Stimulated activated CD4-positive, alpha-beta T cell treated with anti-CD3 and anti-CD28 coated beads, TNF-alpha, amount 100 ng/mL, for 1 hour (primary cell): ENCODE measurements around the gene PTPRT.

Experiments
- DNase-seq, 3 donors: peaks; one replicate each; pipeline ENCODE4 v3.0.0-alpha.2; 2020; ENCODE audit warnings: low read depth in 3 of 3, low spot score in 1 of 3

Gene PTPRT

GRCh38 chr20:42158272-42158671, 1031.4 kb downstream of the PTPRT start:
- no peak for DNase-seq

- no peak for DNase-seq
Measured at GRCh38 chr20:42155586-42155985, 1034.1 kb downstream of the PTPRT start.

GRCh38 chr20:42152575-42152974, 1037.1 kb downstream of the PTPRT start:
- DNase-seq, result no peak

GRCh38 chr20:42150230-42150629, 1039.5 kb downstream of the PTPRT start:
- no peak for DNase-seq

GRCh38 chr20:42138729-42139128, 1051.0 kb downstream of the PTPRT start:
- no peak for DNase-seq

- no peak for DNase-seq
Measured at GRCh38 chr20:42134265-42135098, 1055.2 kb downstream of the PTPRT start.

GRCh38 chr20:42130810-42131596, 1058.7 kb downstream of the PTPRT start:
- DNase-seq, result no peak

GRCh38 chr20:42125426-42125825, 1064.3 kb downstream of the PTPRT start:
- no peak for DNase-seq

- DNase-seq, result no peak
Measured at GRCh38 chr20:42123981-42124473, 1065.7 kb downstream of the PTPRT start.

GRCh38 chr20:42118409-42119125, 1071.1 kb downstream of the PTPRT start:
- DNase-seq, result no peak

- no peak for DNase-seq
Measured at GRCh38 chr20:42118001-42118400, 1071.7 kb downstream of the PTPRT start.

- DNase-seq, result no peak
Measured at GRCh38 chr20:42113236-42113635, 1076.5 kb downstream of the PTPRT start.

GRCh38 chr20:42112161-42112560, 1077.5 kb downstream of the PTPRT start:
- DNase-seq, result no peak

- DNase-seq, result no peak
Measured at GRCh38 chr20:42111349-42111748, 1078.4 kb downstream of the PTPRT start.

GRCh38 chr20:42110301-42110700, 1079.4 kb downstream of the PTPRT start:
- DNase-seq, result no peak

- no peak for DNase-seq
Measured at GRCh38 chr20:42102000-42102399, 1087.7 kb downstream of the PTPRT start.

GRCh38 chr20:42100137-42100704, 1089.5 kb downstream of the PTPRT start:
- no peak for DNase-seq

GRCh38 chr20:42099101-42099500, 1090.6 kb downstream of the PTPRT start:
- DNase-seq, result no peak

- no peak for DNase-seq
Measured at GRCh38 chr20:42098418-42098817, 1091.3 kb downstream of the PTPRT start.

- no peak for DNase-seq
Measured at GRCh38 chr20:42097741-42098140, 1092.0 kb downstream of the PTPRT start.

GRCh38 chr20:42095221-42095620, 1094.5 kb downstream of the PTPRT start:
- DNase-seq, result no peak
